Right atrium auricular region (tissue), 2 donors: ENCODE results near the gene MYL2. TPM values are rescaled to one million over a fixed set of nuclear protein-coding genes. Genes with fewer than 3 reads are reported as not detected.

Experiments used
- DNase-seq: peaks from one replicate; pipeline ENCODE4 v3.0.0-alpha.2; 2019; ENCODE audit warnings: low spot score
- H3K27ac ChIP-seq, 2 donors: fragments of 200-600 bp; sonication (generic); 1 replicate in 1 of 2; 2 replicates in 1 of 2; pipeline ENCODE4 v1.5.1; 2016 to 2019
- H3K27me3 ChIP-seq, 2 donors: fragments of 200-600 bp; sonication (generic); one replicate each; pipeline versions ENCODE4 v1.5.1 to v1.6.0; 2017 to 2019
- H3K36me3 ChIP-seq: fragments of 200-600 bp; sonication (generic); one replicate; pipeline ENCODE4 v1.5.1; 2016
- H3K4me1 ChIP-seq, 2 donors: fragments of 200-600 bp; sonication (generic); one replicate each; pipeline versions ENCODE4 v1.5.1 to v1.6.0; 2017 to 2019
- H3K4me3 ChIP-seq, 2 donors: fragments of 200-600 bp; sonication (generic); 1 replicate in 1 of 2; 2 replicates in 1 of 2; pipeline ENCODE4 v1.5.1; 2017 to 2019; ENCODE audit warnings: mild to moderate bottlenecking in 1 of 2, moderate library complexity in 1 of 2
- H3K9me3 ChIP-seq, 2 donors: fragments of 200-600 bp; sonication (generic); one replicate each; pipeline ENCODE4 v1.5.1; 2019
- total RNA-seq, 2 donors: library from RNA; depleted of rRNA; stranded (reverse); fragments of >200 nt; gene quantifications; one replicate each; pipeline ENCODE4 v1.1.0, GENCODE V29; 2016
- TF ChIP-seq, protein P1 (sequence below), 2 donors: fragments of 200-600 bp; sonication (generic); IDR thresholded peaks; one replicate each; pipeline ENCODE4 v1.5.1; 2019; ENCODE audit warnings: antibody characterized with exemption in 2 of 2

MYL2 gene
- total RNA-seq, 2 donors from 2014 or later, result 142 to 227 TPM

GRCh38 chr12:110861729-110862128 lies 58.6 kb downstream of the MYL2 start:
- H3K27ac ChIP-seq, result no peak overlapping the region
- no peaks in the 10 kb centered on the region for H3K9me3 ChIP-seq
- H3K27me3 ChIP-seq, result no peaks in the 10 kb centered on the region
- DNase-seq, result no peak
- TF ChIP-seq, protein P1, sequence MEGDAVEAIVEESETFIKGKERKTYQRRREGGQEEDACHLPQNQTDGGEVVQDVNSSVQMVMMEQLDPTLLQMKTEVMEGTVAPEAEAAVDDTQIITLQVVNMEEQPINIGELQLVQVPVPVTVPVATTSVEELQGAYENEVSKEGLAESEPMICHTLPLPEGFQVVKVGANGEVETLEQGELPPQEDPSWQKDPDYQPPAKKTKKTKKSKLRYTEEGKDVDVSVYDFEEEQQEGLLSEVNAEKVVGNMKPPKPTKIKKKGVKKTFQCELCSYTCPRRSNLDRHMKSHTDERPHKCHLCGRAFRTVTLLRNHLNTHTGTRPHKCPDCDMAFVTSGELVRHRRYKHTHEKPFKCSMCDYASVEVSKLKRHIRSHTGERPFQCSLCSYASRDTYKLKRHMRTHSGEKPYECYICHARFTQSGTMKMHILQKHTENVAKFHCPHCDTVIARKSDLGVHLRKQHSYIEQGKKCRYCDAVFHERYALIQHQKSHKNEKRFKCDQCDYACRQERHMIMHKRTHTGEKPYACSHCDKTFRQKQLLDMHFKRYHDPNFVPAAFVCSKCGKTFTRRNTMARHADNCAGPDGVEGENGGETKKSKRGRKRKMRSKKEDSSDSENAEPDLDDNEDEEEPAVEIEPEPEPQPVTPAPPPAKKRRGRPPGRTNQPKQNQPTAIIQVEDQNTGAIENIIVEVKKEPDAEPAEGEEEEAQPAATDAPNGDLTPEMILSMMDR (IDR thresholded peaks at IDR 0.05), result no peak
- H3K36me3 ChIP-seq, result no peaks in the 10 kb centered on the region
- H3K4me3 ChIP-seq, result no peak overlapping the region
- H3K4me1 ChIP-seq, result no peaks in the 10 kb centered on the region

Other genes with a start within 250 kb of the MYL2 start
- gene HVCN1, start 231.5 kb downstream of the MYL2 start, total RNA-seq, result 10 to 100 TPM; 21.7 to 24.1 TPM
- gene PPP1CC, start 177.7 kb downstream of the MYL2 start, total RNA-seq, result 100 to 1,000 TPM in 1 of 2 donors, 10 to 100 TPM in 1; 99.5 to 199 TPM
- gene CCDC63, start 73.6 kb downstream of the MYL2 start, total RNA-seq, result not detected
- gene CUX2, start 113.6 kb upstream of the MYL2 start, total RNA-seq, result not detected